BLaER1 treated with 17β-estradiol and CSF1 and Interleukin-3, amounts not matched to agents 10 nM and 100 nM (cell line): ENCODE measurements around the gene TMEM237.

ENCODE experiments used
- H3K27ac ChIP-seq, 11 experiments: shearing (Covaris generic); formaldehyde crosslinking; 2 replicates each; pipeline ENCODE4 v1.8.1; 2022
- H3K27me3 ChIP-seq, 11 experiments: shearing (Covaris generic); formaldehyde crosslinking; 2 replicates each; pipeline ENCODE4 v1.8.1; 2022
- H3K36me3 ChIP-seq, 11 experiments: shearing (Covaris generic); formaldehyde crosslinking; 2 replicates each; pipeline ENCODE4 v1.8.1; 2022
- H3K4me1 ChIP-seq, 10 experiments: shearing (Covaris generic); formaldehyde crosslinking; 2 replicates each; pipeline ENCODE4 v1.8.1; 2022
- H3K4me2 ChIP-seq, 11 experiments: shearing (Covaris generic); formaldehyde crosslinking; 2 replicates each; pipeline ENCODE4 v1.8.1; 2022
- H3K4me3 ChIP-seq, 10 experiments: shearing (Covaris generic); formaldehyde crosslinking; 2 replicates each; pipeline ENCODE4 v1.8.1; 2022
- H3K9ac ChIP-seq, 11 experiments: shearing (Covaris generic); formaldehyde crosslinking; 2 replicates each; pipeline ENCODE4 v1.8.1; 2022
- H3K9me3 ChIP-seq, 11 experiments: shearing (Covaris generic); formaldehyde crosslinking; replicated peaks in 1 of 11; 2 replicates each; pipeline ENCODE4 v1.8.1; 2022
- H4K20me1 ChIP-seq, 11 experiments: shearing (Covaris generic); formaldehyde crosslinking; 2 replicates each; pipeline ENCODE4 v1.8.1; 2022
- Cebpa-rat ChIP-seq, 11 experiments: shearing (Covaris generic); IDR thresholded peaks; 2 replicates each; pipeline ENCODE4 v1.8.1; 2022

TMEM237 gene

GRCh38 chr2:201580486-201580885 lies 62.8 kb downstream of the TMEM237 start:
- Histone ChIP-seq H3K27ac (no peak overlapping the region), H3K27me3 (no peaks in the 10 kb centered on the region), H3K9ac (no peak overlapping the region), H3K4me3 (no peak overlapping the region), H3K36me3 (no peaks in the 10 kb centered on the region), H3K9me3 (no peaks in the 10 kb centered on the region), H4K20me1 (no peaks in the 10 kb centered on the region), H3K4me1 (no peaks in the 10 kb centered on the region), H3K4me2 (no peak overlapping the region)
- no peak for TF ChIP-seq Cebpa-rat (IDR thresholded peaks at IDR 0.05)

GRCh38 chr2:201579536-201579935 lies 63.8 kb downstream of the TMEM237 start:
- Histone ChIP-seq H3K27ac (no peak overlapping the region), H3K9ac (no peak overlapping the region), H3K4me2 (no peak overlapping the region), H3K9me3 (no peaks in the 10 kb centered on the region), H3K27me3 (no peaks in the 10 kb centered on the region), H3K4me1 (peaks cover 0 to 8% (median 0%) of the 10 kb centered on the region in 10 experiments; a peak in 1 of 20 replicates), H3K36me3 (no peaks in the 10 kb centered on the region), H3K4me3 (no peak overlapping the region), H4K20me1 (no peaks in the 10 kb centered on the region)
- TF ChIP-seq Cebpa-rat (IDR thresholded peaks at IDR 0.05) = no peak

- H3K9me3 ChIP-seq = no peaks in the 10 kb centered on the region
- H3K36me3 ChIP-seq = no peaks in the 10 kb centered on the region
- H3K4me1 ChIP-seq = peaks cover 0 to 22% (median 0%) of the 10 kb centered on the region in 10 experiments; a peak in 5 of 20 replicates
- H3K27me3 ChIP-seq = no peaks in the 10 kb centered on the region
- no peak for TF ChIP-seq Cebpa-rat (IDR thresholded peaks at IDR 0.05)
- H3K9ac ChIP-seq = no peak overlapping the region
- no peak overlapping the region for H3K4me3 ChIP-seq
- H4K20me1 ChIP-seq = no peaks in the 10 kb centered on the region
- no peak overlapping the region for H3K27ac ChIP-seq
- H3K4me2 ChIP-seq = no peak overlapping the region
These were observed 67.3 kb downstream of the TMEM237 start for GRCh38 chr2:201575971-201576370.

- no peak for TF ChIP-seq Cebpa-rat (IDR thresholded peaks at IDR 0.05)
- no peaks in the 10 kb centered on the region for H3K36me3 ChIP-seq
- no peak overlapping the region for H3K4me3 ChIP-seq
- H3K9me3 ChIP-seq = no peaks in the 10 kb centered on the region
- H3K27ac ChIP-seq = no peak overlapping the region
- no peaks in the 10 kb centered on the region for H4K20me1 ChIP-seq
- H3K27me3 ChIP-seq = no peaks in the 10 kb centered on the region
- H3K4me1 ChIP-seq = peaks cover 0 to 22% (median 0%) of the 10 kb centered on the region in 10 experiments; a peak in 5 of 20 replicates
- no peak overlapping the region for H3K9ac ChIP-seq
- peak overlapping the region in 2 of 11 experiments; percentile 21 to 22; a peak in 2 of 22 replicates for H3K4me2 ChIP-seq
These were observed 68.5 kb downstream of the TMEM237 start for GRCh38 chr2:201574766-201575165.

- Histone ChIP-seq H3K9me3 (no peaks in the 10 kb centered on the region), H3K27ac (peak overlapping the region in 2 of 11 experiments; percentile 32 to 33; a peak in 2 of 22 replicates), H3K36me3 (no peaks in the 10 kb centered on the region), H3K4me3 (no peak overlapping the region), H4K20me1 (no peaks in the 10 kb centered on the region), H3K9ac (no peak overlapping the region), H3K4me1 (peaks cover 0 to 22% (median 0%) of the 10 kb centered on the region in 10 experiments; a peak in 5 of 20 replicates), H3K27me3 (no peaks in the 10 kb centered on the region), H3K4me2 (peak overlapping the region in 3 of 11 experiments; percentile 34 to 49 (median 43); a peak in 4 of 22 replicates)
- TF ChIP-seq Cebpa-rat (IDR thresholded peaks at IDR 0.05) = no peak
These were observed 70.3 kb downstream of the TMEM237 start for GRCh38 chr2:201572846-201573508.
